Measurements from ENCODE around the gene TNS3.

TNS3 gene

GRCh38 chr7:47428052-47428767 lies 153.7 kb downstream of the TNS3 start:
- DNase-seq (ENCODE audit: low spot score), result no peak

GRCh38 chr7:47427051-47427643 lies 154.8 kb downstream of the TNS3 start:
- DNase-seq (ENCODE audit: low spot score), result no peak

GRCh38 chr7:47424523-47424922 lies 157.4 kb downstream of the TNS3 start:
- no peak for DNase-seq (ENCODE audit: low spot score)

- no peak for DNase-seq (ENCODE audit: low spot score)
Observed at GRCh38 chr7:47423196-47423595, 158.7 kb downstream of the TNS3 start.

GRCh38 chr7:47422611-47423010 lies 159.3 kb downstream of the TNS3 start:
- no peak for DNase-seq (ENCODE audit: low spot score)

- DNase-seq (ENCODE audit: low spot score), result no peak
Observed at GRCh38 chr7:47421456-47421855, 160.5 kb downstream of the TNS3 start.

GRCh38 chr7:47420122-47420780 lies 161.7 kb downstream of the TNS3 start:
- no peak for DNase-seq (ENCODE audit: low spot score)

GRCh38 chr7:47419471-47419870 lies 162.4 kb downstream of the TNS3 start:
- DNase-seq (ENCODE audit: low spot score), result no peak

- DNase-seq (ENCODE audit: low spot score), result no peak
Observed at GRCh38 chr7:47418601-47419309, 163.2 kb downstream of the TNS3 start.

GRCh38 chr7:47416492-47417480 lies 165.1 kb downstream of the TNS3 start:
- no peak for DNase-seq (ENCODE audit: low spot score)

- no peak for DNase-seq (ENCODE audit: low spot score)
Observed at GRCh38 chr7:47415318-47416212, 166.3 kb downstream of the TNS3 start.

- DNase-seq (ENCODE audit: low spot score), result no peak
Observed at GRCh38 chr7:47414342-47415317, 167.3 kb downstream of the TNS3 start.

GRCh38 chr7:47413526-47414341 lies 168.2 kb downstream of the TNS3 start:
- DNase-seq (ENCODE audit: low spot score), result no peak

- no peak for DNase-seq (ENCODE audit: low spot score)
Observed at GRCh38 chr7:47411901-47412300, 170.0 kb downstream of the TNS3 start.

GRCh38 chr7:47411281-47411869 lies 170.5 kb downstream of the TNS3 start:
- DNase-seq (ENCODE audit: low spot score), result no peak

- no peak for DNase-seq (ENCODE audit: low spot score)
Observed at GRCh38 chr7:47408675-47409074, 173.2 kb downstream of the TNS3 start.

GRCh38 chr7:47407821-47408674 lies 173.9 kb downstream of the TNS3 start:
- DNase-seq (ENCODE audit: low spot score), result no peak
